ENCODE results near the gene TCAP.

The TCAP gene

GRCh38 chr17:39663340-39663687, 1.8 kb upstream of the TCAP start:
- no peaks in the 10 kb centered on the region for H3K4me1 Mint-ChIP-seq (ENCODE audit: low read depth)
- no peak for DNase-seq (ENCODE audit: low spot score)
- H3K36me3 Mint-ChIP-seq (ENCODE audit: low read depth) = peaks cover 11% of the 10 kb centered on the region
- H3K27me3 Mint-ChIP-seq (ENCODE audit: low read depth) = peaks cover 17% of the 10 kb centered on the region
- no peak overlapping the region for H3K4me3 Mint-ChIP-seq
- no peak overlapping the region for H3K27ac Mint-ChIP-seq
- H3K9me3 Mint-ChIP-seq = no peaks in the 10 kb centered on the region

DNA sequence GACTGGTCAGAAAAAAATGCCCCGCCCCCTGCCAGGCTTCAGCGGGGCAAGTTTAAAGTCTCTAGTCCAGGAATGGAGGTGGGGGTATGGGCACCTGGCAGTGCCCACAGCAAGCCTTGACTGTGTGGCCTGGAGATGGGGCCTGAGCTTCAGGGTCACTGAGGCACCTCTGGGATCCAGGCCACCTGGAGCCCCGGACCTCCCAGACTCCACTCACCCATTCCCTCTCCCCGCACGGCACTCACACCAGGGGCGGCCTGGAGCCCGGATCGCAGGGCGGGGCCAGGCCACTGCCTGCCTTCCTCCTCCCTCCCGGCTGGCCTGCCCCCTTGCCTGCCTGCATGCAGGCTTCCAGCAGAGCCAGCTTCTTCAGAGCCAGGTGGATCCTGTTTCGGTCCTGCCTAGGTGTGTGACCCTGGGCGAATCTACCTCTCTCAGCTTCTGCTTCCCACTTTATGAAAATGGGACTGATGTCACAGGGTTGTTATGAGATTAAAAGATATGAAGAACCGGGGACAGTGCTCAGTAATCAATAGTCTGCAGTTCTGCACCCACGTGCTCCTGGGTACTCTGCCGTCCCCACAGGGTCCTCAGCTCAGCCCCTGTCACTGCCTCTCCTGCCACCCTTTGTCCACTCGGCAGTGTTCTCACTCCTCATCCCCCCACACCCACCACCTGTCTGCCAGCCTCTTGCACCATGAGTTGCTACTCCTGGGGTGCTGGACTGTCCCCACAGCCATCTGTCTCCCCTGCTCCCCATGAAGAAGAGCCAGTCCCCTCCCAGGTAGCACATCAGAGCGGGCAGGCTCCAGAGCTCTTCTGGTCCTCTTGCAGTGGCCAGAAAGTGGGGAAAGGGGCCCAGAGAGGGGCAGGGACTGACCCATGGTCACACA, 1.2 kb upstream of the TCAP start:
- Mint-ChIP-seq H3K4me1 (ENCODE audit: low read depth) (peaks cover 4% of the 10 kb centered on the region), H3K27me3 (ENCODE audit: low read depth) (peaks cover 21% of the 10 kb centered on the region), H3K27ac (no peak overlapping the region), H3K9me3 (no peaks in the 10 kb centered on the region), H3K36me3 (ENCODE audit: low read depth) (peaks cover 11% of the 10 kb centered on the region), H3K4me3 (no peak overlapping the region)
- DNase-seq (ENCODE audit: low spot score) = no peak

- H3K4me3 Mint-ChIP-seq = no peak overlapping the region
- H3K36me3 Mint-ChIP-seq (ENCODE audit: low read depth) = peaks cover 11% of the 10 kb centered on the region
- no peak overlapping the region for H3K27ac Mint-ChIP-seq
- H3K27me3 Mint-ChIP-seq (ENCODE audit: low read depth) = peaks cover 31% of the 10 kb centered on the region
- no peaks in the 10 kb centered on the region for H3K9me3 Mint-ChIP-seq
- peaks cover 4% of the 10 kb centered on the region for H3K4me1 Mint-ChIP-seq (ENCODE audit: low read depth)
- DNase-seq (ENCODE audit: low spot score) = no peak
Measured at GRCh38 chr17:39665642-39666224, 584 bp downstream of the TCAP start.

DNA sequence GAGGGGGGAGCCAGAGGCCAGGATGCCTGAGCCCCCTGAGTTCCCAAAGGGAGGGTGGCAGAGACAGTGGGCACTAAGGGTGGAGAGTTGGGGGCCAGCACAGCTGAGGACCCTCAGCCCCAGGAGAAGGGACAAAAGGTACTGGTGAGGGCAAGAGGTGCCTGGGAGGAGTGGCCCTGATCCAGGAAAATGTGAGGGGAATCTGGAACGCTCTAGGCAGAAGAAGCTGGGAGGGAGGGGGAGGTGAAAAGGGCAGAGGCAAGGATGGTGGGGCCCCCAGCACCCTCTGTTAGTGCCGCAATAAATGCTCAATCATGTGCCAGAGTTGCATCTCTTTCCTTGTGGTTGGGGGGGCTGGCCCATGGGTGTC, 1.1 kb downstream of the TCAP start:
- no peaks in the 10 kb centered on the region for H3K9me3 Mint-ChIP-seq
- DNase-seq (ENCODE audit: low spot score) = no peak
- H3K36me3 Mint-ChIP-seq (ENCODE audit: low read depth) = peaks cover 6% of the 10 kb centered on the region
- H3K27me3 Mint-ChIP-seq (ENCODE audit: low read depth) = peaks cover 31% of the 10 kb centered on the region
- no peak overlapping the region for H3K27ac Mint-ChIP-seq
- peaks cover 4% of the 10 kb centered on the region for H3K4me1 Mint-ChIP-seq (ENCODE audit: low read depth)
- no peak overlapping the region for H3K4me3 Mint-ChIP-seq

DNA sequence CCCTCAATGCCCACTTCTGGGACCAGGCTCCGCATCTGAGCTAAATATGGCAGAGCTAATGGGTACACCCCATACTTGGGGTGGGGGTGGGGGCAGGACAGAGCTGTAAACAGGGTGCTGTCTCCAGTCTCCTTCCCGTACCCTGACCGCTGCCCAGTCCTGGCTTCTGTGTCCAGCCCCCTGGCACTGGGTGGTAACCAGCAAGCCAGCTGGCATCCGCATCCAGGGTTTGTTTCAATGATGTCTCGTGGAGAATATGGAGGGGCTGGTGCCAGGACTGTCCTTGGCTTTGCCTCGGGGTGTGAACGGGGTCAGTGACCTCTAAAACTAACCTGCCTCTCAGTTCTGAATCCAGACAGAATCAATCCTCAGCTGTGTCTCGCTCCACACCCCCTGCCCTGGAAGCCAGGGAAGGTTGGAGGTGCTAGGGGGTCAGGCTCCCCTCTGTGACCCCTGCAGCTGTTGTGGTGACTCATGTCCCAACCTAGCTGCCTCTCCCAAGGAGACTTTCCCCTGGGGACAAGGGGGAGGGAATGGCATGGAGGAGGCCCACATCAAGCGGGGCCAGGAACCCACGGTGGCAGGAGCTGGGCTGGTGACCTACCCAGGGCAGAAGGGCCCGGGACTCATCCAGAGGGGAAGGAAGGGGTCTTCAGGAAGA, 1.6 kb downstream of the TCAP start:
- H3K27me3 Mint-ChIP-seq (ENCODE audit: low read depth) = peaks cover 31% of the 10 kb centered on the region
- peaks cover 2% of the 10 kb centered on the region for H3K36me3 Mint-ChIP-seq (ENCODE audit: low read depth)
- no peaks in the 10 kb centered on the region for H3K9me3 Mint-ChIP-seq
- no peak for DNase-seq (ENCODE audit: low spot score)
- H3K27ac Mint-ChIP-seq = no peak overlapping the region
- peak overlapping the region; percentile 36 for H3K4me3 Mint-ChIP-seq
- H3K4me1 Mint-ChIP-seq (ENCODE audit: low read depth) = peaks cover 4% of the 10 kb centered on the region

DNA sequence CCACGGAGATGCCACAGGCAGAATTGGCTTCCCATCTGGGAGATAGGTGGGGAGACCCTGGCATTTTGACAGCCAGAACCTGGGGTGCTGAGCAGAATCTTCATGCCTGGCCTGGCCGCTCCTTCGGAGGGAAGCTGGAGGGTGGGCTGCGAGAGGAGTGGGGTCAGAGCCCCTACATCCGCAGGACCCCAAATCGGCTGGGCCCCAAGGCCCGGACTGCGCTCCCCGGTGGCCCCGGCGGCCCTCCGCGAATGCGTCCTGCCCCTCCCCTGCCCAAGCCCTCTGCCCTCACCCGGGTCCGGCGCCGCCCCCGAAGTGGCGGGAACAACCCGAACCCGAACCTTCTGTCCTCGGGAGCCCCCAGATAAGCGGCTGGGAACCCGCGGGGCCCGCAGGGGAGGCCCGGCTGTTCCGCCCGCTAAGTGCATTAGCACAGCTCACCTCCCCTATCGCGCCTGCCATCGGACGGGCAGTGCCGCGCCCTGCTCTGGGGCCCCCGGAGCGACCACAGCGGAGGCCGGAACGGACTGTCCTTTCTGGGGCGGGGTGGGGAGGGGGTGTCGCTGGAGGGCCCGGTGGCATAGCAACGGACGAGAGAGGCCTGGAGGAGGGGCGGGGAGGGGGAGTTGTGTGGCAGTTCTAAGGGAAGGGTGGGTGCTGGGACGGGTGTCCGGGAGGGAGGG, 2.3 kb downstream of the TCAP start:
- no peak for DNase-seq (ENCODE audit: low spot score)
- H3K27ac Mint-ChIP-seq = no peak overlapping the region
- H3K36me3 Mint-ChIP-seq (ENCODE audit: low read depth) = peaks cover 2% of the 10 kb centered on the region
- H3K27me3 Mint-ChIP-seq (ENCODE audit: low read depth) = peaks cover 31% of the 10 kb centered on the region
- H3K4me3 Mint-ChIP-seq = peak overlapping the region; percentile 36
- H3K4me1 Mint-ChIP-seq (ENCODE audit: low read depth) = peaks cover 7% of the 10 kb centered on the region
- no peaks in the 10 kb centered on the region for H3K9me3 Mint-ChIP-seq

- Mint-ChIP-seq H3K36me3 (ENCODE audit: low read depth) (peaks cover 2% of the 10 kb centered on the region), H3K27ac (no peak within 1 kb of the TSS), H3K27me3 (ENCODE audit: low read depth) (peaks cover 31% of the 10 kb centered on the region), H3K4me3 (peak within 1 kb of the TSS; percentile 72), H3K4me1 (ENCODE audit: low read depth) (peaks cover 7% of the 10 kb centered on the region), H3K9me3 (no peaks in the 10 kb centered on the region)
- peak; percentile 64 for DNase-seq (ENCODE audit: low spot score)
Measured at GRCh38 chr17:39667945-39668924, 3.1 kb downstream of the TCAP start, which contains the start of gene PNMT. TSS of gene PNMT (plus strand) at chr17:39668453. CDS start at chr17:39668476, 23 bp downstream.

DNA sequence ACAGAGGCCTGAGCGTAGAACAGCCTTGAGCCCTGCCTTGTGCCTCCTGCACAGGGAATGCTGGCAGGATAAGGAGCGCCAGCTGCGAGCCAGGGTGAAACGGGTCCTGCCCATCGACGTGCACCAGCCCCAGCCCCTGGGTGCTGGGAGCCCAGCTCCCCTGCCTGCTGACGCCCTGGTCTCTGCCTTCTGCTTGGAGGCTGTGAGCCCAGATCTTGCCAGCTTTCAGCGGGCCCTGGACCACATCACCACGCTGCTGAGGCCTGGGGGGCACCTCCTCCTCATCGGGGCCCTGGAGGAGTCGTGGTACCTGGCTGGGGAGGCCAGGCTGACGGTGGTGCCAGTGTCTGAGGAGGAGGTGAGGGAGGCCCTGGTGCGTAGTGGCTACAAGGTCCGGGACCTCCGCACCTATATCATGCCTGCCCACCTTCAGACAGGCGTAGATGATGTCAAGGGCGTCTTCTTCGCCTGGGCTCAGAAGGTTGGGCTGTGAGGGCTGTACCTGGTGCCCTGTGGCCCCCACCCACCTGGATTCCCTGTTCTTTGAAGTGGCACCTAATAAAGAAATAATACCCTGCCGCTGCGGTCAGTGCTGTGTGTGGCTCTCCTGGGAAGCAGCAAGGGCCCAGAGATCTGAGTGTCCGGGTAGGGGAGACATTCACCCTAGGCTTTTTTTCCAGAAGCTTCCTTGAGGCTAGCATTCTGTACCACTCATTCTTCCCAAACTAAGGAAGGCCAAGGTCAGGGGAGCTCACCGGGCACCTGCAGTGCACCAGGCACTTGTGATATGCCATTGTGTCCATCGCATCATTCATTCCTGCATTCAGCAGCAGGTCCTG, 5.0 kb downstream of the TCAP start:
- Mint-ChIP-seq H3K27ac (no peak overlapping the region), H3K9me3 (no peaks in the 10 kb centered on the region), H3K4me1 (ENCODE audit: low read depth) (peaks cover 7% of the 10 kb centered on the region), H3K36me3 (ENCODE audit: low read depth) (no peaks in the 10 kb centered on the region), H3K4me3 (no peak overlapping the region), H3K27me3 (ENCODE audit: low read depth) (peaks cover 31% of the 10 kb centered on the region)
- DNase-seq (ENCODE audit: low spot score) = no peak

- H3K4me3 Mint-ChIP-seq = no peak overlapping the region
- H3K9me3 Mint-ChIP-seq = no peaks in the 10 kb centered on the region
- DNase-seq (ENCODE audit: low spot score) = no peak
- H3K36me3 Mint-ChIP-seq (ENCODE audit: low read depth) = no peaks in the 10 kb centered on the region
- peaks cover 11% of the 10 kb centered on the region for H3K4me1 Mint-ChIP-seq (ENCODE audit: low read depth)
- H3K27ac Mint-ChIP-seq = no peak overlapping the region
- peaks cover 29% of the 10 kb centered on the region for H3K27me3 Mint-ChIP-seq (ENCODE audit: low read depth)
Measured at GRCh38 chr17:39670746-39671145, 5.6 kb downstream of the TCAP start.

DNA sequence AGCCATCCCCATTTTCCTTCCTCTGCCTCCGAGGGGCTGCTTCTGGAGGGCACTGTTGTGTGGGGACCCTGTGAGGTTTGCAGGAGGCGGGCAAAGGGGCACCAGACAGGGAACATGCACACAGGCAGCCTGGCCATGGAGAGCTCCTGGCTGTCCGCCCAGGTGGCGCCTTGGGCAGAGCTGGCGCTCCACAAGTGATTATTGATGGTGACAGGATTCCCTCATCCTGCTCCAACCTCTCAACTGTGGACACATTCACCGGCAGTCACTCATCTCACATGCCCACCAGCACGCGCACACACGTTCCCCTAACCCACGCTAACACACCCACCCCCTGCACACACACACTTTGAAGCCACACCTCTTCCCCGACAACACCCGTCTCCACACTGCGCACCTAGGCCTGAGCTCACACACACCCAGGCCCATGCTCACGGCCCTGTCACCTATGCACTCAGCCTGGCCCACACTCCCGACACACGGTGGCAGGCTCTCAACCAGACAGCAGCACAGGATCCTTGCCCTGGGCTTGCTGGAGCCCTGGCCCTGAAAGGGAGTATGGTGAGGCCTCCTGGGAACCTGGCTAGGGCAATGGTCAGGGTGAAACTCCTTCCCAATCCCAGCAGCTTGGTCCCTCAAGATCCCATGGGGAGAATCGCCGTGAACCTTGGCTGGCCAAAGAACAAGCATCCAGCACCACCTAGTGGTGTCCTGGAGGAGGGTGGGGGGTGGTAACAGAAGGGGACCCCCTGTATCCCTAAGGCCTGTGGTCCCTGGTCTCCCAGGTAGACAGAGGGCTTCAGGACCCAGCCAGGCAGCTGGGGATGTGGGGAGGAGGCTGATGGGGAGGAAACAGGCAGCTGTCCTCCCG, 6.7 kb downstream of the TCAP start:
- no peaks in the 10 kb centered on the region for H3K36me3 Mint-ChIP-seq (ENCODE audit: low read depth)
- no peak overlapping the region for H3K27ac Mint-ChIP-seq
- H3K9me3 Mint-ChIP-seq = no peaks in the 10 kb centered on the region
- peaks cover 21% of the 10 kb centered on the region for H3K4me1 Mint-ChIP-seq (ENCODE audit: low read depth)
- peaks cover 20% of the 10 kb centered on the region for H3K27me3 Mint-ChIP-seq (ENCODE audit: low read depth)
- H3K4me3 Mint-ChIP-seq = no peak overlapping the region
- no peak for DNase-seq (ENCODE audit: low spot score)

GRCh38 chr17:39672522-39673334, 7.6 kb downstream of the TCAP start:
- DNase-seq (ENCODE audit: low spot score) = no peak
- H3K9me3 Mint-ChIP-seq = no peaks in the 10 kb centered on the region
- H3K27ac Mint-ChIP-seq = no peak overlapping the region
- H3K4me3 Mint-ChIP-seq = no peak overlapping the region
- no peaks in the 10 kb centered on the region for H3K36me3 Mint-ChIP-seq (ENCODE audit: low read depth)
- peaks cover 18% of the 10 kb centered on the region for H3K27me3 Mint-ChIP-seq (ENCODE audit: low read depth)
- peaks cover 28% of the 10 kb centered on the region for H3K4me1 Mint-ChIP-seq (ENCODE audit: low read depth)

Measured in T-helper 2 cell treated with Interferon-gamma antibody and Interleukin-4, amounts not matched to agents 5 μg/mL and 100 μg/mL, for 36 hours (primary cell).